Progenitor cell of endocrine pancreas (in vitro differentiated cells): ENCODE measurements around the gene TEAD1. TPM values are rescaled to one million over a fixed set of nuclear protein-coding genes. Genes with fewer than 3 reads are reported as not detected.

Source experiments
- DNase-seq: peaks from one replicate; pipeline ENCODE4 v3.0.0; 2021; ENCODE audit warnings: low spot score; ENCODE audit not compliant: unreplicated experiment
- H3K27ac Mint-ChIP-seq: 2 replicates; pipeline ENCODE4 v1.8.0; 2021; ENCODE audit warnings: mild to moderate bottlenecking, moderate library complexity, mixed read lengths
- H3K27me3 Mint-ChIP-seq: 2 replicates; pipeline ENCODE4 v1.8.0; 2021; ENCODE audit warnings: mixed read lengths
- H3K36me3 Mint-ChIP-seq: 2 replicates; pipeline ENCODE4 v1.8.0; 2022; ENCODE audit warnings: mixed read lengths; ENCODE audit not compliant: insufficient read depth
- H3K4me1 Mint-ChIP-seq: 2 replicates; pipeline ENCODE4 v1.8.0; 2021; ENCODE audit warnings: low read depth, mixed read lengths
- H3K4me3 Mint-ChIP-seq: 2 replicates; pipeline ENCODE4 v1.8.0; 2021; ENCODE audit warnings: low read depth, mild to moderate bottlenecking, moderate library complexity, mixed read lengths
- H3K9me3 Mint-ChIP-seq: 2 replicates; pipeline ENCODE4 v1.8.0; 2021; ENCODE audit warnings: low read depth, mixed read lengths
- total RNA-seq: library from RNA; stranded (reverse); gene quantifications from 2 replicates; pipeline ENCODE4 v1.2.1, GENCODE V29; 2021
- TF ChIP-seq, protein P1 (sequence below): fragments of 200-600 bp; sonication (generic); IDR thresholded peaks from one replicate; pipeline ENCODE4 v1.5.0; 2021; ENCODE audit warnings: antibody characterized with exemption, mild to moderate bottlenecking; ENCODE audit not compliant: unreplicated experiment

Gene TEAD1
- total RNA-seq, 1 donor from 2014 or later, result 92.4 TPM

DNA sequence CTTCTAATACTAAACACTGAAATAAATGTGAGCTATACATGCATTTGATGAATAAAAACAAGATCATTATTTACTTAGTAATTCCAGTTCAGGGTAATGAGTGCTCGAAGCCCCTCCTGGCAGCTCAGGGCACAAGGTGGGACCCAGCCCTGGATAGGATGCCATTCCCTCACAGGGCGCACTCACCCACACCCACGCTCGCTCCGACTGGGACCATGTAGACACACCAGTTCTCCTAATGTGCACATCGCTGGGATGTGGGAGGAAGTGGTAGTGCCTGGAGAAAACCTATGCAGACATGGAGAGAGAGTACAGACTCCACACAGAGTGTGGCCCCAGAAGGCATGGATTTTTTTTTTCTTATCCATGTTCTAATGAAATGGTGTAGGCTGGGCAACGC is 290.4 kb downstream of the TEAD1 start:
- Mint-ChIP-seq H3K36me3 (no peaks in the 10 kb centered on the region), H3K27me3 (peaks cover 24% of the 10 kb centered on the region), H3K27ac (no peak overlapping the region), H3K4me3 (no peak overlapping the region), H3K9me3 (no peaks in the 10 kb centered on the region), H3K4me1 (peaks cover 1% of the 10 kb centered on the region)
- no peak for DNase-seq
- TF ChIP-seq, protein P1, sequence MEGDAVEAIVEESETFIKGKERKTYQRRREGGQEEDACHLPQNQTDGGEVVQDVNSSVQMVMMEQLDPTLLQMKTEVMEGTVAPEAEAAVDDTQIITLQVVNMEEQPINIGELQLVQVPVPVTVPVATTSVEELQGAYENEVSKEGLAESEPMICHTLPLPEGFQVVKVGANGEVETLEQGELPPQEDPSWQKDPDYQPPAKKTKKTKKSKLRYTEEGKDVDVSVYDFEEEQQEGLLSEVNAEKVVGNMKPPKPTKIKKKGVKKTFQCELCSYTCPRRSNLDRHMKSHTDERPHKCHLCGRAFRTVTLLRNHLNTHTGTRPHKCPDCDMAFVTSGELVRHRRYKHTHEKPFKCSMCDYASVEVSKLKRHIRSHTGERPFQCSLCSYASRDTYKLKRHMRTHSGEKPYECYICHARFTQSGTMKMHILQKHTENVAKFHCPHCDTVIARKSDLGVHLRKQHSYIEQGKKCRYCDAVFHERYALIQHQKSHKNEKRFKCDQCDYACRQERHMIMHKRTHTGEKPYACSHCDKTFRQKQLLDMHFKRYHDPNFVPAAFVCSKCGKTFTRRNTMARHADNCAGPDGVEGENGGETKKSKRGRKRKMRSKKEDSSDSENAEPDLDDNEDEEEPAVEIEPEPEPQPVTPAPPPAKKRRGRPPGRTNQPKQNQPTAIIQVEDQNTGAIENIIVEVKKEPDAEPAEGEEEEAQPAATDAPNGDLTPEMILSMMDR, result no peak

DNA sequence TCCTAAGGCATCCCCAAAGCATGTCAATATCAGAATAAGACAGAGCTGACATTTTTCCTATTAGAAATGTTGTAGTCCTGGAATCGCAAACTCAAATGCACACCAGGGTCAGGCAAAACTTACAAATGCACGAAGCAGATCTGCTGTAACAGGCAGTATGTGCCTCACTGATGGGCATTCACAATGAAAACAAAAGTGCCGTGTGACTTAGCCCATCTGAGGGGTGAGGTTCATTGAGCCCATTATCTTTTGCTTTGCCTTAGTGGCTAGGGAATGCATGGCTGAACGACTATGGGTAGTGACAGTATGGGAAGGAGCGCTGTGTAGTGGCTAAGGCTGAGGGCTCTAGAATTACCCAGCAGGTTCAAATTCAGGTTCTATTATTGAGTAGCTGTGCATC is 291.8 kb downstream of the TEAD1 start:
- TF ChIP-seq, protein P1, result no peak
- Mint-ChIP-seq H3K9me3 (no peaks in the 10 kb centered on the region), H3K4me1 (peaks cover 1% of the 10 kb centered on the region), H3K27ac (no peak overlapping the region), H3K36me3 (no peaks in the 10 kb centered on the region), H3K27me3 (peaks cover 24% of the 10 kb centered on the region), H3K4me3 (no peak overlapping the region)
- DNase-seq, result no peak

DNA sequence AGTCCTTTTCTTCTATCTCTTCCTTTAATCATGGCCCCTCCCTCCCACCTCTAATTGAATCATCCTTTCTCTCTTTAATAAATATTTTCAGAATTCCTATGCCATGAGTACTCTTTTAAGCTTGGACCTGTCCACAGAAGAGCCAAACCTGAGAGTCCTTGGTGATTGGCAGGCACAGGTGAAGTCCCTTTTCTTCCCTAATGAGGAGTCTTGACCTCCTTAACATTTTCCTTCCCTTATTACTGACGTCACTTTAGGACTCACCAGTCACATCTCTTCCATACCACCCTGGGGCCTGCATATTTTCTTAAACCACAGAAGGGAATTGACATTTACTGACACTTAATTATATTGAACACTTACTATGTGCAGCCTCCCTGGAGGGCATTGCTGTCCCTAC is 293.9 kb downstream of the TEAD1 start:
- Mint-ChIP-seq H3K4me1 (peaks cover 4% of the 10 kb centered on the region), H3K4me3 (no peak overlapping the region), H3K36me3 (no peaks in the 10 kb centered on the region), H3K9me3 (peaks cover 3% of the 10 kb centered on the region), H3K27me3 (peaks cover 16% of the 10 kb centered on the region), H3K27ac (no peak overlapping the region)
- TF ChIP-seq, protein P1, result no peak
- no peak for DNase-seq

DNA sequence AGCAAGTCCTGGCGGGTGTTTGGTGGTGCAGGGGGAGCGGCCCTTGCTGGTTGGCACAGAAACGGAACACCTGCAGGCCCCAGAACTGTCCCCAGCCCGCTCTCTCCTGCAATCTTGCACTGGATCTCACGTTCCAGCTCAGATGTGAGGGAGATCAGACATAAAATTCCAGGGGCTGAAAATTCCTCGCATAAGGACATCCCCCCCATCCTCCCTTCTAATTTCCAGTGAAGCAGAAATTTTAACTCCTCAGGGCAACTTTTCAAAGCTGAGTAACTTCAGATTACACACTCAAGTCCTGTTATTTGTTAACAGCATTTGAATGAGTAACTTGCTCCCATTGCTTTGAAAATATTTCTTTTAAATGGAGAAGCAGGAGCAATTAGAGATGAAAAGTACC is 294.6 kb downstream of the TEAD1 start:
- Mint-ChIP-seq H3K27ac (no peak overlapping the region), H3K4me1 (peaks cover 4% of the 10 kb centered on the region), H3K27me3 (peaks cover 15% of the 10 kb centered on the region), H3K36me3 (no peaks in the 10 kb centered on the region), H3K4me3 (no peak overlapping the region), H3K9me3 (peaks cover 3% of the 10 kb centered on the region)
- DNase-seq, result no peak
- TF ChIP-seq, protein P1, result no peak

DNA sequence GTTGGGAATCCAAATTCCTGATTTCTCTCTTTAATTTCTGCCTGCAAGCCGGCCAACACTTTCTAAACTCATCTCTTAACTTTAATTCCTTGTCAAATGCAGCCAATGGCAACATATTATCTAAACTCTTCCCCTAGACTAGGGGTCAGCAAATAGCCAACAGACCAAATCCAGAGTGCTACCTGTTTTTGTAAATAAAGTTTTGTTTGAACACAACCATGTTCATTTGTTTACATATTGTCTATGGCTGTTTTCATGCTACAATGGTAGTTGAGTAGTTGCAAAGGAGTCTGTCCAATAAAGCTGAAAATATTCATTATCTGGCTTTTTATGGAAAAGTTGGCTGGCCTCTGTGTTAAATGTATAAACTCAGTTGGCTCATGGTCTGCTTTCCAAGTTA is 297.7 kb downstream of the TEAD1 start:
- H3K36me3 Mint-ChIP-seq, result no peaks in the 10 kb centered on the region
- no peak overlapping the region for H3K4me3 Mint-ChIP-seq
- peak overlapping the region; percentile 1 for H3K27ac Mint-ChIP-seq
- H3K9me3 Mint-ChIP-seq, result peaks cover 3% of the 10 kb centered on the region
- H3K4me1 Mint-ChIP-seq, result peaks cover 3% of the 10 kb centered on the region
- H3K27me3 Mint-ChIP-seq, result peaks cover 11% of the 10 kb centered on the region
- DNase-seq, result no peak
- TF ChIP-seq, protein P1, result no peak
